Type B pancreatic cell (in vitro differentiated cells): ENCODE measurements around the gene PRDM8. TPM values are rescaled to one million over a fixed set of nuclear protein-coding genes. Genes with fewer than 3 reads are reported as not detected.
A peak's percentile ranks its signal among the peaks of the same experiment; 100 is the strongest.

ENCODE experiments used
- DNase-seq: peaks from one replicate; pipeline ENCODE4 v3.0.0; 2021; ENCODE audit warnings: mixed read lengths; ENCODE audit not compliant: unreplicated experiment; ENCODE audit errors: extremely low spot score
- H3K27ac Mint-ChIP-seq: 2 replicates; pipeline ENCODE4 v1.8.0; 2021; ENCODE audit warnings: mild to moderate bottlenecking, mixed read lengths
- H3K27me3 Mint-ChIP-seq: 2 replicates; pipeline ENCODE4 v1.8.0; 2021; ENCODE audit warnings: mixed read lengths
- H3K36me3 Mint-ChIP-seq: 2 replicates; pipeline ENCODE4 v1.8.0; 2021; ENCODE audit warnings: mixed read lengths
- H3K4me1 Mint-ChIP-seq: one replicate; pipeline ENCODE4 v1.8.0; 2021; ENCODE audit warnings: mixed read lengths; ENCODE audit not compliant: unreplicated experiment
- H3K4me3 Mint-ChIP-seq: 2 replicates; pipeline ENCODE4 v1.8.0; 2021; ENCODE audit warnings: mild to moderate bottlenecking, mixed read lengths
- H3K9me3 Mint-ChIP-seq: 2 replicates; pipeline ENCODE4 v1.8.0; 2021; ENCODE audit warnings: mixed read lengths
- total RNA-seq: library from RNA; stranded (reverse); gene quantifications from 2 replicates; pipeline ENCODE4 v1.2.1, GENCODE V29; 2021; ENCODE audit warnings: low replicate concordance
- TF ChIP-seq, protein P1 (sequence below): fragments of 200-600 bp; sonication (generic); conservative IDR thresholded peaks from 2 replicates; pipeline ENCODE4 v1.5.0; 2021; ENCODE audit warnings: antibody characterized with exemption, mild to moderate bottlenecking

The PRDM8 gene
- total RNA-seq, 1 donor from 2014 or later: 6.2 TPM

DNA sequence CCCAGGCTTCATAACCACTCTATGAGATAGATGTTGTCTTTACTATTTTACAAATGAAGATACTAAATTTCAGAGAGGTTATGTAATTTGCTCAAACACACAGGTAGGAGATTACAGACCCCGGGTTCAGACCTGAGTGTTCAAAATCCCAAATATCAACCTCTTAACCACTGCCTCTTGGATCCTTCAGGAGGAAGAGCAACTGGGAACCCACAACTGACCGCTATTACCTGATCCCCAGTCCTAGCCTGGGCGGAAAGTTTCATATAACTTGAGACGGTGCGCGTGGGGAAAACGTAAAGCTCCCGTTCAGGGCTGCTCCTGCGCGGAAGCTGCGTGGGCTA lies 8.9 kb upstream of the PRDM8 start:
- DNase-seq: no peak
- no peak overlapping the region for H3K4me3 Mint-ChIP-seq
- H3K9me3 Mint-ChIP-seq: no peaks in the 10 kb centered on the region
- H3K27ac Mint-ChIP-seq: no peak overlapping the region
- H3K4me1 Mint-ChIP-seq: peaks cover 27% of the 10 kb centered on the region
- H3K27me3 Mint-ChIP-seq: peaks cover 97% of the 10 kb centered on the region
- no peaks in the 10 kb centered on the region for H3K36me3 Mint-ChIP-seq
- TF ChIP-seq, protein P1, sequence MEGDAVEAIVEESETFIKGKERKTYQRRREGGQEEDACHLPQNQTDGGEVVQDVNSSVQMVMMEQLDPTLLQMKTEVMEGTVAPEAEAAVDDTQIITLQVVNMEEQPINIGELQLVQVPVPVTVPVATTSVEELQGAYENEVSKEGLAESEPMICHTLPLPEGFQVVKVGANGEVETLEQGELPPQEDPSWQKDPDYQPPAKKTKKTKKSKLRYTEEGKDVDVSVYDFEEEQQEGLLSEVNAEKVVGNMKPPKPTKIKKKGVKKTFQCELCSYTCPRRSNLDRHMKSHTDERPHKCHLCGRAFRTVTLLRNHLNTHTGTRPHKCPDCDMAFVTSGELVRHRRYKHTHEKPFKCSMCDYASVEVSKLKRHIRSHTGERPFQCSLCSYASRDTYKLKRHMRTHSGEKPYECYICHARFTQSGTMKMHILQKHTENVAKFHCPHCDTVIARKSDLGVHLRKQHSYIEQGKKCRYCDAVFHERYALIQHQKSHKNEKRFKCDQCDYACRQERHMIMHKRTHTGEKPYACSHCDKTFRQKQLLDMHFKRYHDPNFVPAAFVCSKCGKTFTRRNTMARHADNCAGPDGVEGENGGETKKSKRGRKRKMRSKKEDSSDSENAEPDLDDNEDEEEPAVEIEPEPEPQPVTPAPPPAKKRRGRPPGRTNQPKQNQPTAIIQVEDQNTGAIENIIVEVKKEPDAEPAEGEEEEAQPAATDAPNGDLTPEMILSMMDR: no peak

- Mint-ChIP-seq H3K36me3 (no peaks in the 10 kb centered on the region), H3K27ac (no peak overlapping the region), H3K4me3 (peak overlapping the region; percentile 22), H3K9me3 (no peaks in the 10 kb centered on the region), H3K27me3 (peaks cover 100% of the 10 kb centered on the region), H3K4me1 (peaks cover 27% of the 10 kb centered on the region)
- TF ChIP-seq, protein P1: no peak
- no peak for DNase-seq
Observed at GRCh38 chr4:80188801-80189458, 8.4 kb upstream of the PRDM8 start.

- H3K9me3 Mint-ChIP-seq: no peaks in the 10 kb centered on the region
- no peak overlapping the region for H3K4me3 Mint-ChIP-seq
- no peaks in the 10 kb centered on the region for H3K36me3 Mint-ChIP-seq
- peaks cover 24% of the 10 kb centered on the region for H3K4me1 Mint-ChIP-seq
- TF ChIP-seq, protein P1: no peak
- H3K27me3 Mint-ChIP-seq: peaks cover 100% of the 10 kb centered on the region
- no peak overlapping the region for H3K27ac Mint-ChIP-seq
- no peak for DNase-seq
Observed at GRCh38 chr4:80189581-80189955, 7.7 kb upstream of the PRDM8 start.

- H3K4me3 Mint-ChIP-seq: peak overlapping the region; percentile 52
- TF ChIP-seq, protein P1: no peak
Observed at GRCh38 chr4:80189956-80190677, 7.2 kb upstream of the PRDM8 start.

GRCh38 chr4:80192252-80192866 lies 4.9 kb upstream of the PRDM8 start:
- H3K27me3 Mint-ChIP-seq: peaks cover 100% of the 10 kb centered on the region
- no peak overlapping the region for H3K27ac Mint-ChIP-seq
- no peaks in the 10 kb centered on the region for H3K36me3 Mint-ChIP-seq
- no peak for DNase-seq
- no peaks in the 10 kb centered on the region for H3K9me3 Mint-ChIP-seq
- H3K4me1 Mint-ChIP-seq: peaks cover 8% of the 10 kb centered on the region
- H3K4me3 Mint-ChIP-seq: no peak overlapping the region
- TF ChIP-seq, protein P1: no peak

More at GRCh38 chr4:80189956-80190677, 7.2 kb upstream of the PRDM8 start:
- DNase-seq: no peak
- Mint-ChIP-seq H3K36me3 (no peaks in the 10 kb centered on the region), H3K4me1 (peaks cover 19% of the 10 kb centered on the region), H3K9me3 (no peaks in the 10 kb centered on the region), H3K27ac (no peak overlapping the region), H3K27me3 (peaks cover 100% of the 10 kb centered on the region)
